ENCODE results near the gene PLPPR5. TPM values are rescaled to one million over a fixed set of nuclear protein-coding genes. Genes with fewer than 3 reads are reported as not detected.

Gene PLPPR5
- total RNA-seq, 1 experiment from 2014 or later: not detected

DNA sequence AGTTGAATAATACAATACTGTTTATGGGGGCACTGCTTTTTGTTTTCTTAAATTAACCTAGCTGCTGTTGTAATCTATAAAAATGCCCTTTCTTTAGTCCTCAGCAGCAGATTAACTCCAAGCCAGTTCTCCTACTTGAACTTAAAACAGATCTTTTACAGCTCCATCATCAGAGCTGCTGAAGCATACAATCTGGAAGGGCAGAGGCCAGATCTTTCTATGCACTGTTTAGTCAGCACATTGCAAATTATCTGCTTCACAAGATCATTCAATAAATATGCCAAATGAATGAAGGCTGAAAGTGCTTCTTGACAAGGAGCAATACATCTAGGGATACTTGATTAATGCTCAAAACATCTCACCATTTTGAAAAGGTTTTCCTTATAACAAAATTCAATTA lies 115.8 kb downstream of the PLPPR5 start:
- intact Hi-C loops (cut with micrococcal nuclease): loop anchor here (5.0 kb wide), 1 partner anchor 593 kb away; no protein-coding TSS in a partner anchor
- Histone ChIP-seq H3K4me2 (ENCODE audit: low read length) (no peak overlapping the region), H3K4me1 (ENCODE audit: control insufficient read depth in 1 of 2, insufficient read depth in 2 of 2, low read length in 2 of 2) (no peaks in the 10 kb centered on the region), H2AFZ (ENCODE audit: low read depth, low read length, poor library complexity, severe bottlenecking) (no peak overlapping the region), H3K9me2 (ENCODE audit: insufficient read depth) (no peaks in the 10 kb centered on the region), H3K9me3 (ENCODE audit: control insufficient read depth in 1 of 2, insufficient read depth in 1 of 2, low read depth in 1 of 2, low read length in 2 of 2) (no peaks in the 10 kb centered on the region), H3K27me3 (ENCODE audit: insufficient read depth, low read length) (no peaks in the 10 kb centered on the region), H3K27ac (ENCODE audit: low read depth, low read length) (no peak overlapping the region), H3K79me2 (ENCODE audit: insufficient read depth, low read length) (no peaks in the 10 kb centered on the region), H4K20me1 (ENCODE audit: insufficient read depth) (no peaks in the 10 kb centered on the region), H3K36me3 (ENCODE audit: control insufficient read depth in 1 of 2, insufficient read depth in 2 of 2, low read length in 2 of 2) (no peaks in the 10 kb centered on the region), H3K9ac (ENCODE audit: low read length) (no peak overlapping the region), H3K4me3 (replicated peaks in 1 of 2; ENCODE audit: low read depth in 1 of 2, low read length in 2 of 2) (no peak overlapping the region)
- DNase-seq (ENCODE audit: low read depth, low spot score) (no peak), ATAC-seq (no peak)
- ChIA-PET RAD21 (ENCODE audit: low non-redundant PET in 1 of 2, low total read pairs in 2 of 2, uncharacterized antibody in 2 of 2, unreplicated experiment in 2 of 2) (no interaction called here), POLR2A (no interaction called here), CTCF (no interaction called here)
- BruUV-seq (replicated peaks): no TSS peak
- TF ChIP-seq, protein P1, sequence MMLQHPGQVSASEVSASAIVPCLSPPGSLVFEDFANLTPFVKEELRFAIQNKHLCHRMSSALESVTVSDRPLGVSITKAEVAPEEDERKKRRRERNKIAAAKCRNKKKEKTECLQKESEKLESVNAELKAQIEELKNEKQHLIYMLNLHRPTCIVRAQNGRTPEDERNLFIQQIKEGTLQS (IDR thresholded peaks at IDR 0.05): no peak
- no peak for TF ChIP-seq CEBPB (IDR thresholded peaks at IDR 0.05; ENCODE audit: low read depth)
- TF ChIP-seq YY1 (IDR thresholded peaks at IDR 0.05; ENCODE audit: extremely low read depth, insufficient replicate concordance, low read depth, low read length): no peak
- no peak for TF ChIP-seq FOSL1 (IDR thresholded peaks at IDR 0.05; ENCODE audit: low read depth)
- no peak for TF ChIP-seq POLR2A (IDR thresholded peaks at IDR 0.05; ENCODE audit: borderline replicate concordance, extremely low read depth, insufficient read depth, insufficient read length)
- TF ChIP-seq, protein P2, sequence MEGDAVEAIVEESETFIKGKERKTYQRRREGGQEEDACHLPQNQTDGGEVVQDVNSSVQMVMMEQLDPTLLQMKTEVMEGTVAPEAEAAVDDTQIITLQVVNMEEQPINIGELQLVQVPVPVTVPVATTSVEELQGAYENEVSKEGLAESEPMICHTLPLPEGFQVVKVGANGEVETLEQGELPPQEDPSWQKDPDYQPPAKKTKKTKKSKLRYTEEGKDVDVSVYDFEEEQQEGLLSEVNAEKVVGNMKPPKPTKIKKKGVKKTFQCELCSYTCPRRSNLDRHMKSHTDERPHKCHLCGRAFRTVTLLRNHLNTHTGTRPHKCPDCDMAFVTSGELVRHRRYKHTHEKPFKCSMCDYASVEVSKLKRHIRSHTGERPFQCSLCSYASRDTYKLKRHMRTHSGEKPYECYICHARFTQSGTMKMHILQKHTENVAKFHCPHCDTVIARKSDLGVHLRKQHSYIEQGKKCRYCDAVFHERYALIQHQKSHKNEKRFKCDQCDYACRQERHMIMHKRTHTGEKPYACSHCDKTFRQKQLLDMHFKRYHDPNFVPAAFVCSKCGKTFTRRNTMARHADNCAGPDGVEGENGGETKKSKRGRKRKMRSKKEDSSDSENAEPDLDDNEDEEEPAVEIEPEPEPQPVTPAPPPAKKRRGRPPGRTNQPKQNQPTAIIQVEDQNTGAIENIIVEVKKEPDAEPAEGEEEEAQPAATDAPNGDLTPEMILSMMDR (IDR thresholded peaks at IDR 0.05 in 2 of 3, conservative IDR thresholded peaks at IDR 0.05 in 1 of 3; ENCODE audit: borderline replicate concordance in 1 of 3, insufficient read depth in 1 of 3, low read depth in 2 of 3, low read length in 2 of 3): no peak
- TF ChIP-seq ZNF274 (IDR thresholded peaks at IDR 0.05; ENCODE audit: low read depth, low read length): no peak
- no peak for TF ChIP-seq SRF (IDR thresholded peaks at IDR 0.05; ENCODE audit: low read depth)
- no peak for TF ChIP-seq JUND (IDR thresholded peaks at IDR 0.05)
- no peak for TF ChIP-seq EGR1 (IDR thresholded peaks at IDR 0.05; ENCODE audit: low read depth)
- TF ChIP-seq ZFX (IDR thresholded peaks at IDR 0.05): no peak
- TF ChIP-seq, protein P3, sequence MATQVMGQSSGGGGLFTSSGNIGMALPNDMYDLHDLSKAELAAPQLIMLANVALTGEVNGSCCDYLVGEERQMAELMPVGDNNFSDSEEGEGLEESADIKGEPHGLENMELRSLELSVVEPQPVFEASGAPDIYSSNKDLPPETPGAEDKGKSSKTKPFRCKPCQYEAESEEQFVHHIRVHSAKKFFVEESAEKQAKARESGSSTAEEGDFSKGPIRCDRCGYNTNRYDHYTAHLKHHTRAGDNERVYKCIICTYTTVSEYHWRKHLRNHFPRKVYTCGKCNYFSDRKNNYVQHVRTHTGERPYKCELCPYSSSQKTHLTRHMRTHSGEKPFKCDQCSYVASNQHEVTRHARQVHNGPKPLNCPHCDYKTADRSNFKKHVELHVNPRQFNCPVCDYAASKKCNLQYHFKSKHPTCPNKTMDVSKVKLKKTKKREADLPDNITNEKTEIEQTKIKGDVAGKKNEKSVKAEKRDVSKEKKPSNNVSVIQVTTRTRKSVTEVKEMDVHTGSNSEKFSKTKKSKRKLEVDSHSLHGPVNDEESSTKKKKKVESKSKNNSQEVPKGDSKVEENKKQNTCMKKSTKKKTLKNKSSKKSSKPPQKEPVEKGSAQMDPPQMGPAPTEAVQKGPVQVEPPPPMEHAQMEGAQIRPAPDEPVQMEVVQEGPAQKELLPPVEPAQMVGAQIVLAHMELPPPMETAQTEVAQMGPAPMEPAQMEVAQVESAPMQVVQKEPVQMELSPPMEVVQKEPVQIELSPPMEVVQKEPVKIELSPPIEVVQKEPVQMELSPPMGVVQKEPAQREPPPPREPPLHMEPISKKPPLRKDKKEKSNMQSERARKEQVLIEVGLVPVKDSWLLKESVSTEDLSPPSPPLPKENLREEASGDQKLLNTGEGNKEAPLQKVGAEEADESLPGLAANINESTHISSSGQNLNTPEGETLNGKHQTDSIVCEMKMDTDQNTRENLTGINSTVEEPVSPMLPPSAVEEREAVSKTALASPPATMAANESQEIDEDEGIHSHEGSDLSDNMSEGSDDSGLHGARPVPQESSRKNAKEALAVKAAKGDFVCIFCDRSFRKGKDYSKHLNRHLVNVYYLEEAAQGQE (IDR thresholded peaks at IDR 0.05; ENCODE audit: low read depth): no peak
- TF ChIP-seq TCF7L2 (IDR thresholded peaks at IDR 0.05; ENCODE audit: borderline replicate concordance, extremely low read depth, insufficient read depth, insufficient read length): no peak
- TF ChIP-seq ELF1 (IDR thresholded peaks at IDR 0.05; ENCODE audit: borderline replicate concordance, low read depth): no peak
- no peak for TF ChIP-seq CBX3 (IDR thresholded peaks at IDR 0.05; ENCODE audit: low read depth)
